Measurements from ENCODE around the gene ZSCAN10.

The ZSCAN10 gene

DNA sequence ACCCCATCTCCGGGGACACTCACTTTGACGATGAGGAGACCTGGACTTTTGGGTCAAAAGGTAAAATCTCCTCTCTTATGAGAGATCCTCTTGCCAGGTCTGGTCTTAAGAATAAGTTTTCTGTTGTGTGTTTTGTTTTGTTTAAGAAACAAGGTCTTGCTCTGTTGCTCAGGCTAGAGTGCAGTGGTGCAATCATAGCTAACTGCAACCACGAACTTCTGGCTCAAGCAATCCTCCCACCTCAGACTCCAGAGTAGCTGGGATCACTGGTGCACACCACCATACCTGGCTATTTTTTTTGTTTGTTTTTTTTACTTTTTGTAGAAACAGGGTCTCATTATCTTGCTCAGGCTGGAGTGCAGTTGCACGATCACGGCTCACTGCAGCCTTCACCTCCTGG, 48.6 kb downstream of the ZSCAN10 start:
- Histone ChIP-seq H3K4me3 (ENCODE audit: low read depth, low read length) (no peak overlapping the region), H3K27ac (no peak overlapping the region), H3K79me2 (no peaks in the 10 kb centered on the region), H3K36me3 (ENCODE audit: control insufficient read depth, insufficient read depth, low read length) (no peaks in the 10 kb centered on the region), H3K9ac (no peak overlapping the region), H3K4me1 (peaks cover 3% of the 10 kb centered on the region), H3K27me3 (ENCODE audit: control insufficient read depth, insufficient read depth, low read length) (peaks cover 9% of the 10 kb centered on the region), H2AFZ (no peak overlapping the region), H3K9me3 (ENCODE audit: control insufficient read depth, low read length) (no peaks in the 10 kb centered on the region), H3K4me2 (ENCODE audit: low read length) (no peak overlapping the region)
- no peak for TF ChIP-seq CTCF (IDR thresholded peaks at IDR 0.05)

- H3K4me3 ChIP-seq (ENCODE audit: low read depth, low read length) = no peak overlapping the region
- no peak for TF ChIP-seq CTCF (IDR thresholded peaks at IDR 0.05)
- no peaks in the 10 kb centered on the region for H3K79me2 ChIP-seq
- H3K27me3 ChIP-seq (ENCODE audit: control insufficient read depth, insufficient read depth, low read length) = peaks cover 9% of the 10 kb centered on the region
- H3K9me3 ChIP-seq (ENCODE audit: control insufficient read depth, low read length) = no peaks in the 10 kb centered on the region
- no peak overlapping the region for H3K27ac ChIP-seq
- H3K9ac ChIP-seq = no peak overlapping the region
- H3K4me2 ChIP-seq (ENCODE audit: low read length) = no peak overlapping the region
- H3K36me3 ChIP-seq (ENCODE audit: control insufficient read depth, insufficient read depth, low read length) = no peaks in the 10 kb centered on the region
- peaks cover 3% of the 10 kb centered on the region for H3K4me1 ChIP-seq
- no peak overlapping the region for H2AFZ ChIP-seq
Observed at GRCh38 chr16:3049921-3050481, 49.1 kb downstream of the ZSCAN10 start.

- no peaks in the 10 kb centered on the region for H3K9me3 ChIP-seq (ENCODE audit: control insufficient read depth, low read length)
- H3K4me3 ChIP-seq (ENCODE audit: low read depth, low read length) = no peak overlapping the region
- no peaks in the 10 kb centered on the region for H3K36me3 ChIP-seq (ENCODE audit: control insufficient read depth, insufficient read depth, low read length)
- H3K79me2 ChIP-seq = no peaks in the 10 kb centered on the region
- H3K27me3 ChIP-seq (ENCODE audit: control insufficient read depth, insufficient read depth, low read length) = peaks cover 9% of the 10 kb centered on the region
- no peak for TF ChIP-seq CTCF (IDR thresholded peaks at IDR 0.05)
- H3K4me2 ChIP-seq (ENCODE audit: low read length) = no peak overlapping the region
- H3K27ac ChIP-seq = no peak overlapping the region
- H2AFZ ChIP-seq = no peak overlapping the region
- H3K9ac ChIP-seq = no peak overlapping the region
- H3K4me1 ChIP-seq = peaks cover 3% of the 10 kb centered on the region
Observed at GRCh38 chr16:3047387-3047720, 51.7 kb downstream of the ZSCAN10 start.

- H3K27me3 ChIP-seq (ENCODE audit: control insufficient read depth, insufficient read depth, low read length) = peaks cover 9% of the 10 kb centered on the region
- H3K27ac ChIP-seq = no peak overlapping the region
- H2AFZ ChIP-seq = no peak overlapping the region
- H3K4me1 ChIP-seq = peaks cover 3% of the 10 kb centered on the region
- peak overlapping the region; percentile 17 for H3K4me2 ChIP-seq (ENCODE audit: low read length)
- H3K4me3 ChIP-seq (ENCODE audit: low read depth, low read length) = no peak overlapping the region
- no peak for TF ChIP-seq CTCF (IDR thresholded peaks at IDR 0.05)
- no peak overlapping the region for H3K9ac ChIP-seq
- no peaks in the 10 kb centered on the region for H3K79me2 ChIP-seq
- no peaks in the 10 kb centered on the region for H3K36me3 ChIP-seq (ENCODE audit: control insufficient read depth, insufficient read depth, low read length)
- no peaks in the 10 kb centered on the region for H3K9me3 ChIP-seq (ENCODE audit: control insufficient read depth, low read length)
Observed at GRCh38 chr16:3046641-3047386, 52.3 kb downstream of the ZSCAN10 start.

Data from parathyroid adenoma (tissue), 2 donors.